K562 (cell line): ENCODE measurements around the gene GLRX2. TPM values are rescaled to one million over a fixed set of nuclear protein-coding genes. Genes with fewer than 3 reads are reported as not detected.

Experiments used
- ATF7 ChIP-seq: fragments of 450-650 bp; IDR thresholded peaks from 2 replicates; pipeline ENCODE4 v1.7.1; 2014; ENCODE audit warnings: mild to moderate bottlenecking, moderate library complexity
- BRF1 ChIP-seq: IDR thresholded peaks from 3 replicates; pipeline ENCODE4 v1.6.1; 2011; ENCODE audit warnings: borderline replicate concordance, mild to moderate bottlenecking; ENCODE audit not compliant: insufficient read length; ENCODE audit errors: extremely low read depth
- DIDO1 ChIP-seq: fragments of 450-650 bp; IDR thresholded peaks from 2 replicates; pipeline ENCODE4 v1.6.1; 2016; ENCODE audit warnings: low read depth, missing biosample characterization, missing genetic modification characterization
- FOXJ3 ChIP-seq: sonication (generic); formaldehyde crosslinking; IDR thresholded peaks from 2 replicates; pipeline ENCODE4 v1.4.0; 2020; ENCODE audit warnings: mild to moderate bottlenecking, missing genetic modification reagents
- FOXK2 ChIP-seq, 2 experiments: fragments of 450-650 bp; IDR thresholded peaks in 1 of 2; conservative IDR thresholded peaks in 1 of 2; 2 replicates each; pipeline ENCODE4 v1.6.1; 2016; ENCODE audit warnings: low read depth in 2 of 2, mild to moderate bottlenecking in 1 of 2
- GABPB1 ChIP-seq: sonication (generic); formaldehyde crosslinking; IDR thresholded peaks from 2 replicates; pipeline ENCODE4 v1.8.0; 2022; ENCODE audit warnings: mild to moderate bottlenecking, missing genetic modification reagents
- HES1 ChIP-seq: fragments of 450-650 bp; IDR thresholded peaks from 2 replicates; pipeline ENCODE4 v1.6.1; 2016; ENCODE audit warnings: low read depth, mild to moderate bottlenecking, moderate library complexity
- HIVEP1 ChIP-seq: fragments of 250-450 bp; sonication (Bioruptor Pico); IDR thresholded peaks from 2 replicates; pipeline ENCODE4 v1.4.0; 2020; ENCODE audit warnings: mild to moderate bottlenecking
- JUND ChIP-seq, 2 experiments: IDR thresholded peaks; 2 replicates in 1 of 2; 3 replicates in 1 of 2; pipeline ENCODE4 v1.6.1; 2011; ENCODE audit warnings: borderline replicate concordance in 2 of 2, low read depth in 2 of 2, low read length in 2 of 2, improper control_type of control experiment in 1 of 2, missing biosample characterization in 1 of 2, missing genetic modification characterization in 1 of 2, missing genetic modification reagents in 1 of 2
- KHSRP ChIP-seq: fragments of 450-650 bp; IDR thresholded peaks from 2 replicates; pipeline ENCODE4 v1.6.1; 2017
- KLF10 ChIP-seq: fragments of 250-450 bp; sonication (Bioruptor Pico); IDR thresholded peaks from 2 replicates; pipeline ENCODE4 v1.6.1; 2021; ENCODE audit warnings: matching md5 sums
- MLX ChIP-seq, 2 experiments: fragments of 450-650 bp in 1 of 2; sonication (generic) in 1 of 2; formaldehyde crosslinking; conservative IDR thresholded peaks; 2 replicates each; pipeline versions ENCODE4 v1.4.0 to v1.8.1; 2020 to 2022; ENCODE audit warnings: mild to moderate bottlenecking in 1 of 2, missing genetic modification reagents in 1 of 2
- NFIX ChIP-seq: fragments of 250-450 bp; sonication (Bioruptor Pico); IDR thresholded peaks from 2 replicates; pipeline ENCODE4 v1.4.0; 2020; ENCODE audit warnings: low read depth, mild to moderate bottlenecking, moderate library complexity
- NONO ChIP-seq, 2 experiments: fragments of 200-400 bp in 1 of 2; fragments of 450-650 bp in 1 of 2; formaldehyde crosslinking in 1 of 2; IDR thresholded peaks; 2 replicates each; pipeline ENCODE4 v1.6.1; 2017; ENCODE audit warnings: low read depth in 2 of 2, mild to moderate bottlenecking in 2 of 2, moderate library complexity in 2 of 2, low read length in 1 of 2
- PTRF ChIP-seq: fragments of 450-650 bp; IDR thresholded peaks from 2 replicates; pipeline ENCODE4 v1.6.1; 2016; ENCODE audit warnings: mild to moderate bottlenecking, missing genetic modification characterization, missing compliant biosample characterization
- SFPQ ChIP-seq: fragments of 200-400 bp; formaldehyde crosslinking; IDR thresholded peaks from 2 replicates; pipeline ENCODE4 v1.6.1; 2017; ENCODE audit warnings: mild to moderate bottlenecking, low read depth, low read length, moderate library complexity
- SIN3B ChIP-seq: fragments of 450-650 bp; IDR thresholded peaks from 2 replicates; pipeline ENCODE4 v1.6.1; 2017; ENCODE audit warnings: low read depth, mild to moderate bottlenecking, moderate library complexity
- STAG1 ChIP-seq: sonication (generic); formaldehyde crosslinking; IDR thresholded peaks from 2 replicates; pipeline ENCODE4 v1.5.0; 2020; ENCODE audit warnings: missing genetic modification reagents, borderline replicate concordance
- TRIM24 ChIP-seq, 2 experiments: fragments of 450-650 bp; IDR thresholded peaks; 2 replicates each; pipeline ENCODE4 v1.6.1; 2016
- USF1 ChIP-seq: sonication (generic); formaldehyde crosslinking; IDR thresholded peaks from 2 replicates; pipeline ENCODE4 v1.9.0; 2022; ENCODE audit warnings: mild to moderate bottlenecking, missing genetic modification reagents
- WHSC1 ChIP-seq: IDR thresholded peaks from one replicate; pipeline ENCODE4 v1.6.1; 2012; ENCODE audit warnings: low read length, control low read depth, inconsistent platforms
- ZBTB7A ChIP-seq: IDR thresholded peaks from 2 replicates; pipeline ENCODE4 v1.6.1; 2011; ENCODE audit warnings: low read depth, mild to moderate bottlenecking, low read length, moderate library complexity, borderline replicate concordance; ENCODE audit not compliant: control insufficient read depth
- ZFPM2 ChIP-seq: fragments of 250-450 bp; sonication (Bioruptor Pico); IDR thresholded peaks from 2 replicates; pipeline ENCODE4 v1.5.1; 2022; ENCODE audit warnings: mild to moderate bottlenecking
- ZNF41 ChIP-seq: fragments of 250-450 bp; sonication (Bioruptor Pico); conservative IDR thresholded peaks from 2 replicates; pipeline ENCODE4 v1.4.0; 2020; ENCODE audit warnings: mild to moderate bottlenecking
- polyA plus RNA-seq, 8 experiments: library from polyadenylated mRNA; depleted of rRNA in 4 of 8; stranded (reverse) in 5 of 8; unstranded in 3 of 8; fragments of >200 nt; fragmentation: Nextera tagmentation in 2 of 8; fragmentation: Illumina TruSeq in 1 of 8; extraction: Ambion mirVana in 2 of 8; extraction: Trizol in 1 of 8; gene quantifications; 2 replicates each; pipeline versions ENCODE4 v1.2.1 to v1.2.3, GENCODE V29; 2011 to 2014; ENCODE audit warnings: inconsistent platforms in 1 of 8, missing spikeins in 1 of 8
- total RNA-seq, 7 experiments: library from RNA; depleted of rRNA in 6 of 7; stranded (reverse); fragments of >200 nt in 6 of 7; fragmentation: Illumina TruSeq in 2 of 7; extraction: Trizol in 2 of 7; gene quantifications; 2 replicates each; pipeline versions ENCODE4 v1.2.1 to v1.2.3, GENCODE V29; 2011 to 2021; ENCODE audit warnings: low replicate concordance in 1 of 7

Gene GLRX2
- total and polyA plus RNA-seq, 9 of the 15 experiments (the other 6 are each of a cell fraction or from before 2014, with no cell fraction given) = 13.3 to 82.6 (median 55.1) TPM

GRCh38 chr1:193104907-193105820, at the start of gene GLRX2 (continued):
- TF ChIP-seq HIVEP1 (CRISPR knock-in tag) = no peak
- no peak for TF ChIP-seq TRIM24 (IDR thresholded peaks at IDR 0.05)
- no peak for TF ChIP-seq WHSC1
- TF ChIP-seq DIDO1 (tag) = no peak
- TF ChIP-seq STAG1 = no peak
- no peak for TF ChIP-seq SFPQ
- no peak for TF ChIP-seq HES1
- TF ChIP-seq KHSRP = no peak
- TF ChIP-seq ZBTB7A = 0 out of 2 replicates have a peak, but pooled peaks have one; percentile 53
- TF ChIP-seq KLF10 (CRISPR knock-in tag) = no peak
- TF ChIP-seq PTRF (tag) = no peak
- TF ChIP-seq NFIX (CRISPR knock-in tag) = no peak
- TF ChIP-seq GABPB1 (CRISPR knock-in tag) = peak; percentile 66
- TF ChIP-seq NONO (IDR thresholded peaks at IDR 0.05; ENCODE audit: low read depth in 2 of 2, low read length in 1 of 2) = peak; percentile 19 to 83; a peak in 3 of 4 replicates
- no peak for TF ChIP-seq BRF1
- TF ChIP-seq FOXK2 (conservative IDR thresholded peaks at IDR 0.05 in 1 of 2, IDR thresholded peaks at IDR 0.05 in 1 of 2; ENCODE audit: low read depth in 2 of 2) = peak; percentile 82 to 88
- TF ChIP-seq FOXJ3 = no peak
- no peak for TF ChIP-seq ZFPM2 (CRISPR knock-in tag)
- peak; percentile 42; the same call in 1 of the 2 replicates for TF ChIP-seq JUND (IDR thresholded peaks at IDR 0.05; ENCODE audit: borderline replicate concordance, low read depth, low read length)
- no peak; the same call in 1 of the 3 replicates for TF ChIP-seq JUND (tag; IDR thresholded peaks at IDR 0.05; ENCODE audit: borderline replicate concordance, low read depth, low read length)
- no peak for TF ChIP-seq USF1 (CRISPR knock-in tag)
- TF ChIP-seq SIN3B = peak; percentile 24; the same call in 1 of the 2 replicates
- TF ChIP-seq ZNF41 (CRISPR knock-in tag) = no peak
- TF ChIP-seq MLX (CRISPR knock-in tag; conservative IDR thresholded peaks at IDR 0.05) = 0 out of 4 replicates have a peak, but pooled peaks of 1 of the 2 experiments have one; percentile 53
- TF ChIP-seq ATF7 = no peak
